Ishikawa (cell line): ENCODE measurements around the gene RAB40C.

Source experiments
- CEBPB ChIP-seq: IDR thresholded peaks from 2 replicates; pipeline ENCODE4 v1.6.1; 2012
- CREB1 ChIP-seq: IDR thresholded peaks from 2 replicates; pipeline ENCODE4 v1.6.1; 2012; ENCODE audit warnings: low read depth
- EGR1 ChIP-seq: IDR thresholded peaks from 2 replicates; pipeline ENCODE4 v1.6.1; 2012
- EP300 ChIP-seq: IDR thresholded peaks from 2 replicates; pipeline ENCODE4 v1.6.1; 2012; ENCODE audit warnings: borderline replicate concordance
- FOXM1 ChIP-seq: IDR thresholded peaks from 2 replicates; pipeline ENCODE4 v1.6.1; 2012; ENCODE audit warnings: low read depth, borderline replicate concordance
- MAX ChIP-seq: IDR thresholded peaks from 2 replicates; pipeline ENCODE4 v1.6.1; 2012
- NFIC ChIP-seq: IDR thresholded peaks from 2 replicates; pipeline ENCODE4 v1.6.1; 2012
- RAD21 ChIP-seq: IDR thresholded peaks from 2 replicates; pipeline ENCODE4 v1.6.1; 2012; ENCODE audit warnings: low read depth
- TAF1 ChIP-seq: IDR thresholded peaks from 2 replicates; pipeline ENCODE4 v1.6.1; 2012; ENCODE audit warnings: low read depth, mild to moderate bottlenecking
- TCF12 ChIP-seq: IDR thresholded peaks from 2 replicates; pipeline ENCODE4 v1.6.1; 2012; ENCODE audit warnings: low read depth
- TEAD4 ChIP-seq: IDR thresholded peaks from 2 replicates; pipeline ENCODE4 v1.6.1; 2012
- YY1 ChIP-seq: IDR thresholded peaks from 2 replicates; pipeline ENCODE4 v1.6.1; 2012; ENCODE audit warnings: low read depth
- ZBTB7A ChIP-seq: IDR thresholded peaks from 2 replicates; pipeline ENCODE4 v1.6.1; 2012; ENCODE audit warnings: low read depth
- TF ChIP-seq, protein P1 (sequence below): IDR thresholded peaks from 2 replicates; pipeline ENCODE4 v1.6.1; 2012; ENCODE audit warnings: low read depth, mild to moderate bottlenecking
- TF ChIP-seq, protein P2 (sequence below): IDR thresholded peaks from 2 replicates; pipeline ENCODE4 v1.6.1; 2012

Gene RAB40C

DNA sequence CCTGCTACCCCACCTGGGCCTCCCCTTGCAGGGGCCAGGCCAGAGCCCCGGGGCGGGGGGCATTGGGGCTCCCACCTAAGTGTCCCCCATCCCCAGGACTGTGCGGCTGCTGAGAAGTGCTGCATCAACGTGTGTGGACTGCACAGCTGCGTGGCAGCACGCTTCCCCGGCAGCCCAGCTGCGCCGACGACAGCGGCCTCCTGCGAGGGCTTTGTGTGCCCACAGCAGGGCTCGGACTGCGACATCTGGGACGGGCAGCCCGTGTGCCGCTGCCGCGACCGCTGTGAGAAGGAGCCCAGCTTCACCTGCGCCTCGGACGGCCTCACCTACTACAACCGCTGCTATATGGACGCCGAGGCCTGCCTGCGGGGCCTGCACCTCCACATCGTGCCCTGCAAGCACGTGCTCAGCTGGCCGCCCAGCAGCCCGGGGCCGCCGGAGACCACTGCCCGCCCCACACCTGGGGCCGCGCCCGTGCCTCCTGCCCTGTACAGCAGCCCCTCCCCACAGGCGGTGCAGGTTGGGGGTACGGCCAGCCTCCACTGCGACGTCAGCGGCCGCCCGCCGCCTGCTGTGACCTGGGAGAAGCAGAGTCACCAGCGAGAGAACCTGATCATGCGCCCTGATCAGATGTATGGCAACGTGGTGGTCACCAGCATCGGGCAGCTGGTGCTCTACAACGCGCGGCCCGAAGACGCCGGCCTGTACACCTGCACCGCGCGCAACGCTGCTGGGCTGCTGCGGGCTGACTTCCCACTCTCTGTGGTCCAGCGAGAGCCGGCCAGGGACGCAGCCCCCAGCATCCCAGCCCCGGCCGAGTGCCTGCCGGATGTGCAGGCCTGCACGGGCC lies 42.8 kb downstream of the RAB40C start:
- TF ChIP-seq, protein P1, sequence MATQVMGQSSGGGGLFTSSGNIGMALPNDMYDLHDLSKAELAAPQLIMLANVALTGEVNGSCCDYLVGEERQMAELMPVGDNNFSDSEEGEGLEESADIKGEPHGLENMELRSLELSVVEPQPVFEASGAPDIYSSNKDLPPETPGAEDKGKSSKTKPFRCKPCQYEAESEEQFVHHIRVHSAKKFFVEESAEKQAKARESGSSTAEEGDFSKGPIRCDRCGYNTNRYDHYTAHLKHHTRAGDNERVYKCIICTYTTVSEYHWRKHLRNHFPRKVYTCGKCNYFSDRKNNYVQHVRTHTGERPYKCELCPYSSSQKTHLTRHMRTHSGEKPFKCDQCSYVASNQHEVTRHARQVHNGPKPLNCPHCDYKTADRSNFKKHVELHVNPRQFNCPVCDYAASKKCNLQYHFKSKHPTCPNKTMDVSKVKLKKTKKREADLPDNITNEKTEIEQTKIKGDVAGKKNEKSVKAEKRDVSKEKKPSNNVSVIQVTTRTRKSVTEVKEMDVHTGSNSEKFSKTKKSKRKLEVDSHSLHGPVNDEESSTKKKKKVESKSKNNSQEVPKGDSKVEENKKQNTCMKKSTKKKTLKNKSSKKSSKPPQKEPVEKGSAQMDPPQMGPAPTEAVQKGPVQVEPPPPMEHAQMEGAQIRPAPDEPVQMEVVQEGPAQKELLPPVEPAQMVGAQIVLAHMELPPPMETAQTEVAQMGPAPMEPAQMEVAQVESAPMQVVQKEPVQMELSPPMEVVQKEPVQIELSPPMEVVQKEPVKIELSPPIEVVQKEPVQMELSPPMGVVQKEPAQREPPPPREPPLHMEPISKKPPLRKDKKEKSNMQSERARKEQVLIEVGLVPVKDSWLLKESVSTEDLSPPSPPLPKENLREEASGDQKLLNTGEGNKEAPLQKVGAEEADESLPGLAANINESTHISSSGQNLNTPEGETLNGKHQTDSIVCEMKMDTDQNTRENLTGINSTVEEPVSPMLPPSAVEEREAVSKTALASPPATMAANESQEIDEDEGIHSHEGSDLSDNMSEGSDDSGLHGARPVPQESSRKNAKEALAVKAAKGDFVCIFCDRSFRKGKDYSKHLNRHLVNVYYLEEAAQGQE = no peak
- TF ChIP-seq CREB1 (no peak), MAX (no peak), YY1 (no peak), EGR1 (no peak), TCF12 (no peak), CEBPB (no peak)

DNA sequence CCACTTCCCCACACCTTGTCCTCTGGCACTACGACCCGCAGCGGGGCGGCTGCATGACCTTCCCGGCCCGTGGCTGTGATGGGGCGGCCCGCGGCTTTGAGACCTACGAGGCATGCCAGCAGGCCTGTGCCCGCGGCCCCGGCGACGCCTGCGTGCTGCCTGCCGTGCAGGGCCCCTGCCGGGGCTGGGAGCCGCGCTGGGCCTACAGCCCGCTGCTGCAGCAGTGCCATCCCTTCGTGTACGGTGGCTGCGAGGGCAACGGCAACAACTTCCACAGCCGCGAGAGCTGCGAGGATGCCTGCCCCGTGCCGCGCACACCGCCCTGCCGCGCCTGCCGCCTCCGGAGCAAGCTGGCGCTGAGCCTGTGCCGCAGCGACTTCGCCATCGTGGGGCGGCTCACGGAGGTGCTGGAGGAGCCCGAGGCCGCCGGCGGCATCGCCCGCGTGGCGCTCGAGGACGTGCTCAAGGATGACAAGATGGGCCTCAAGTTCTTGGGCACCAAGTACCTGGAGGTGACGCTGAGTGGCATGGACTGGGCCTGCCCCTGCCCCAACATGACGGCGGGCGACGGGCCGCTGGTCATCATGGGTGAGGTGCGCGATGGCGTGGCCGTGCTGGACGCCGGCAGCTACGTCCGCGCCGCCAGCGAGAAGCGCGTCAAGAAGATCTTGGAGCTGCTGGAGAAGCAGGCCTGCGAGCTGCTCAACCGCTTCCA lies 43.6 kb downstream of the RAB40C start:
- TF ChIP-seq TAF1 = no peak
- no peak for TF ChIP-seq NFIC
- no peak for TF ChIP-seq MAX
- TF ChIP-seq YY1 = no peak
- TF ChIP-seq, protein P2, sequence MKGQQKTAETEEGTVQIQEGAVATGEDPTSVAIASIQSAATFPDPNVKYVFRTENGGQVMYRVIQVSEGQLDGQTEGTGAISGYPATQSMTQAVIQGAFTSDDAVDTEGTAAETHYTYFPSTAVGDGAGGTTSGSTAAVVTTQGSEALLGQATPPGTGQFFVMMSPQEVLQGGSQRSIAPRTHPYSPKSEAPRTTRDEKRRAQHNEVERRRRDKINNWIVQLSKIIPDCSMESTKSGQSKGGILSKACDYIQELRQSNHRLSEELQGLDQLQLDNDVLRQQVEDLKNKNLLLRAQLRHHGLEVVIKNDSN = no peak
- TF ChIP-seq EP300 = no peak
- TF ChIP-seq ZBTB7A = no peak
- TF ChIP-seq, protein P1 = no peak
- TF ChIP-seq EGR1 = no peak
- TF ChIP-seq CREB1 = no peak
- no peak for TF ChIP-seq TEAD4
- TF ChIP-seq TCF12 = no peak
- TF ChIP-seq RAD21 = no peak
- TF ChIP-seq FOXM1 = no peak
- no peak for TF ChIP-seq CEBPB

DNA sequence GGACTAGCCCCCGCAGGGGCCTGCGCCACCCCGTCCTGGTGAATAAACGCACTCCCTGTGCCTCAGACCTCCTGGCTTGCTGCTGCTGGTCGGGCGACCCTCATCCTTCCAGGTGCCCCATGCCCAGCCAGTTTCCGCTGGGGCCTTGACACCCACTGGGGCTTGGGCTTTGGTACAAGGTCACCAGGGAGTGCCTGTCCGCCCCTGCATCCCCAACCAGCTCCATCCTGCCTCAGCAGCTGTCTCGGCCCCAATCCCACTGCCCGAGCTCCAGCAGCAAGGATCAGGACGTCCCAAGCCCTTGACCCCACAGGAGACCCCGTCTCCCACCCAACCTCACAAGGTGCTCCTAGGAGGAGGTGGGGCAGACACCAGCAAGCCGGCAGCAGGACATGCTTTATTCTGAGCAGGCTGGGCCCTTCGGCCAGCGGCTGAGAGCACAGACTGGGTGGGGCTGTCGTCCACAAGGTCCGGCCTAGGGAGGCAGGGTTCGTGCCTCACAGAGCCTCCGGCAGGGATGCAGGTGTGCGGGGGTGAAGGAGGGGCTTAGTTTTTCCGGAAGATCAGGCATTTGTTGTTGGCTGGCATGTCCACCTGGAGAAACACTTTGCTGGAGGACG lies 44.3 kb downstream of the RAB40C start:
- TF ChIP-seq ZBTB7A = no peak
- no peak for TF ChIP-seq YY1
- TF ChIP-seq, protein P1 = no peak
- no peak for TF ChIP-seq TEAD4
- TF ChIP-seq EGR1 = no peak
- TF ChIP-seq CEBPB = no peak
- no peak for TF ChIP-seq CREB1
- TF ChIP-seq NFIC = no peak
- no peak for TF ChIP-seq FOXM1
- TF ChIP-seq, protein P2 = no peak
- no peak for TF ChIP-seq TCF12
- no peak for TF ChIP-seq RAD21
